C4-2B (cell line): ENCODE results near the gene CTAGE1.

Experiments
- CTCF ChIP-seq: fragments of 450-650 bp; conservative IDR thresholded peaks from 2 replicates; pipeline ENCODE4 v1.5.1; 2017; ENCODE audit warnings: mild to moderate bottlenecking
- ZFX ChIP-seq: fragments of 450-650 bp; IDR thresholded peaks from 2 replicates; pipeline ENCODE4 v1.6.1; 2017

- TF ChIP-seq CTCF (no peak), ZFX (no peak)
These were observed 37.9 kb upstream of the CTAGE1 start for GRCh38 chr18:22455425-22456115.
